Measurements from ENCODE around the gene MSI1.

GRCh38 chr12:120367233-120367923 lies 1.6 kb downstream of the MSI1 start:
- TF ChIP-seq CTCF (conservative IDR thresholded peaks at IDR 0.05 in 1 of 2, IDR thresholded peaks at IDR 0.05 in 1 of 2; ENCODE audit: low read depth in 1 of 2, low read length in 2 of 2) = peak; percentile 20 to 46
- peak; percentile 90 for TF ChIP-seq EZH2 (IDR thresholded peaks at IDR 0.05; ENCODE audit: low read length, missing control alignments)
